HEK293 (cell line): ENCODE results near the gene IRF6.

Source experiments
- CTCF ChIA-PET: fragments of 350-600 bp; formaldehyde crosslinking; extraction: SDS; loops from one replicate; lab custom pipeline; 2021; ENCODE audit warnings: antibody characterized with exemption; lab: Yijun Ruan, JAX
- POLR2A ChIA-PET: fragments of 300-600 bp; formaldehyde crosslinking; extraction: SDS; loops from one replicate; lab custom pipeline; 2020; ENCODE audit warnings: antibody characterized with exemption, inconsistent platforms; lab: Yijun Ruan, JAX
- H3K27ac ChIP-seq: fragments of 200-500 bp; sonication (Bioruptor generic); 2 replicates; pipeline ENCODE4 v1.5.1; 2014; ENCODE audit warnings: low read depth, low read length, control low read depth, inconsistent platforms; ENCODE audit errors: extremely low read depth
- H3K36me3 ChIP-seq, 2 experiments: fragments of 200-500 bp in 1 of 2; sonication (Bioruptor generic) in 1 of 2; 1 replicate in 1 of 2; 2 replicates in 1 of 2; pipeline ENCODE4 v1.5.1; 2014 to 2017; ENCODE audit warnings: inconsistent platforms in 2 of 2, low read length in 2 of 2; ENCODE audit not compliant: control insufficient read depth in 2 of 2, insufficient read depth in 1 of 2
- H3K4me1 ChIP-seq: fragments of 200-500 bp; sonication (Bioruptor generic); 2 replicates; pipeline ENCODE4 v1.5.1; 2014; ENCODE audit warnings: mild to moderate bottlenecking, low read length, inconsistent platforms; ENCODE audit not compliant: control insufficient read depth, insufficient read depth
- H3K4me3 ChIP-seq: 2 replicates; pipeline ENCODE4 v1.5.1; 2011; ENCODE audit warnings: low read depth, mild to moderate bottlenecking, control low read depth, low read length, moderate library complexity
- H3K9me3 ChIP-seq: fragments of 200-500 bp; sonication (Bioruptor generic); 2 replicates; pipeline ENCODE4 v1.5.1; 2014; ENCODE audit warnings: low read depth, low read length, inconsistent platforms; ENCODE audit not compliant: control insufficient read depth, insufficient read depth
- GLI2 ChIP-seq: fragments of 450-650 bp; formaldehyde crosslinking; IDR thresholded peaks from 2 replicates; pipeline ENCODE4; 2017; ENCODE audit warnings: missing biosample characterization, missing genetic modification characterization, low read depth, borderline replicate concordance
- HOXC10 ChIP-seq: sonication (generic); formaldehyde crosslinking; IDR thresholded peaks from 2 replicates; pipeline ENCODE4 v1.8.1; 2023; ENCODE audit warnings: mild to moderate bottlenecking, missing genetic modification reagents
- KLF9 ChIP-seq: fragments of 450-650 bp; formaldehyde crosslinking; IDR thresholded peaks from 2 replicates; pipeline ENCODE4 v1.5.1; 2016; ENCODE audit warnings: missing biosample characterization, missing genetic modification characterization, low read depth
- SCRT2 ChIP-seq: fragments of 450-650 bp; formaldehyde crosslinking; IDR thresholded peaks from 2 replicates; pipeline ENCODE4 v1.5.1; 2016; ENCODE audit warnings: missing biosample characterization, missing genetic modification characterization
- ZBTB11 ChIP-seq: fragments of 450-650 bp; formaldehyde crosslinking; conservative IDR thresholded peaks from 2 replicates; pipeline ENCODE4 v1.5.1; 2016; ENCODE audit warnings: low read depth, missing biosample characterization, missing genetic modification characterization
- ZBTB48 ChIP-seq: fragments of 450-650 bp; formaldehyde crosslinking; IDR thresholded peaks from 2 replicates; pipeline ENCODE4 v1.5.1; 2016; ENCODE audit warnings: missing biosample characterization, missing genetic modification characterization
- ZBTB49 ChIP-seq: fragments of 450-650 bp; formaldehyde crosslinking; IDR thresholded peaks from 2 replicates; pipeline ENCODE4 v1.5.1; 2016; ENCODE audit warnings: missing biosample characterization, missing genetic modification characterization, low read depth
- ZBTB8A ChIP-seq: fragments of 450-650 bp; formaldehyde crosslinking; IDR thresholded peaks from 2 replicates; pipeline ENCODE4 v1.5.1; 2016; ENCODE audit warnings: missing biosample characterization, missing genetic modification characterization
- ZNF148 ChIP-seq: fragments of 450-650 bp; formaldehyde crosslinking; IDR thresholded peaks from 2 replicates; pipeline ENCODE4 v1.5.0; 2017; ENCODE audit warnings: missing biosample characterization, missing genetic modification characterization, borderline replicate concordance
- ZNF23 ChIP-seq: fragments of 450-650 bp; formaldehyde crosslinking; IDR thresholded peaks from 2 replicates; pipeline ENCODE4 v1.5.1; 2016; ENCODE audit warnings: missing biosample characterization, missing genetic modification characterization, borderline replicate concordance
- ZNF248 ChIP-seq: fragments of 450-650 bp; formaldehyde crosslinking; IDR thresholded peaks from 2 replicates; pipeline ENCODE4 v1.5.1; 2017; ENCODE audit warnings: missing biosample characterization, missing genetic modification characterization
- ZNF292 ChIP-seq: fragments of 450-650 bp; formaldehyde crosslinking; IDR thresholded peaks from 2 replicates; pipeline ENCODE4 v1.5.1; 2016; ENCODE audit warnings: low read depth, missing biosample characterization, missing genetic modification characterization, borderline replicate concordance
- ZNF366 ChIP-seq: fragments of 450-650 bp; formaldehyde crosslinking; conservative IDR thresholded peaks from 2 replicates; pipeline ENCODE4 v1.5.1; 2016; ENCODE audit warnings: missing biosample characterization, missing genetic modification characterization
- ZNF530 ChIP-seq: fragments of 450-650 bp; formaldehyde crosslinking; IDR thresholded peaks from 2 replicates; pipeline ENCODE4 v1.5.1; 2016; ENCODE audit warnings: low read depth, missing biosample characterization, missing genetic modification characterization
- ZNF664 ChIP-seq: fragments of 450-650 bp; formaldehyde crosslinking; IDR thresholded peaks from 2 replicates; pipeline ENCODE4 v1.5.1; 2016; ENCODE audit warnings: missing biosample characterization, missing genetic modification characterization
- ZNF707 ChIP-seq: fragments of 450-650 bp; formaldehyde crosslinking; IDR thresholded peaks from 2 replicates; pipeline ENCODE4 v1.5.1; 2016; ENCODE audit warnings: missing biosample characterization, missing genetic modification characterization
- ZXDB ChIP-seq: fragments of 450-650 bp; formaldehyde crosslinking; IDR thresholded peaks from 2 replicates; pipeline ENCODE4 v1.5.1; 2016; ENCODE audit warnings: missing biosample characterization, missing genetic modification characterization

IRF6 gene

GRCh38 chr1:209855623-209856022 is 49.7 kb upstream of the IRF6 start (continued):
- TF ChIP-seq ZBTB11 (tag by site-specific recombination), result no peak
- TF ChIP-seq ZBTB48 (tag by site-specific recombination), result no peak
- TF ChIP-seq ZNF366 (tag by site-specific recombination), result no peak

GRCh38 chr1:209855006-209855405 is 49.1 kb upstream of the IRF6 start:
- H3K36me3 ChIP-seq, result peaks cover 11 to 43% of the 10 kb centered on the region in 2 experiments; a peak in 2 of 3 replicates
- no peak overlapping the region for H3K4me3 ChIP-seq
- 0 out of 2 replicates have a peak, but pooled peaks cover 3% of the 10 kb centered on the region for H3K4me1 ChIP-seq
- no peak overlapping the region for H3K27ac ChIP-seq
- CTCF ChIA-PET, result interaction anchor here (0.6 to 2.0 kb wide), 8 partner anchors 11 to 418 kb away, joined by 3 to 10 read pairs (median 3); no protein-coding TSS in a partner anchor
- TF ChIP-seq ZNF292 (no peak), GLI2 (tag by site-specific recombination) (no peak), ZNF664 (tag by site-specific recombination) (no peak), ZNF530 (no peak), SCRT2 (tag by site-specific recombination) (no peak), ZBTB11 (tag by site-specific recombination) (no peak), ZNF148 (tag by site-specific recombination) (no peak), HOXC10 (CRISPR knock-in tag) (no peak), ZNF707 (no peak), ZNF248 (tag by site-specific recombination) (no peak), ZBTB8A (tag by site-specific recombination) (no peak), ZNF23 (tag by site-specific recombination) (no peak), KLF9 (no peak), ZXDB (tag by site-specific recombination) (no peak), ZBTB49 (tag by site-specific recombination) (no peak), ZBTB48 (tag by site-specific recombination) (no peak)
- POLR2A ChIA-PET, result no interaction called here
- no peaks in the 10 kb centered on the region for H3K9me3 ChIP-seq
